Measurements from ENCODE around the gene TMEM254. TPM values are rescaled to one million over a fixed set of nuclear protein-coding genes. Genes with fewer than 3 reads are reported as not detected.
"Not testable (repeated sequence)": the region's sequence is repeated elsewhere in the genome, so short reads cannot be mapped to it uniquely, and the experiment has no call there.

TMEM254 gene
- total and polyA plus RNA-seq, 2 experiments from 2014 or later = 8.6 to 18.6 TPM

- Histone ChIP-seq H3K27ac (no peak overlapping the region), H3K36me3 (no peaks in the 10 kb centered on the region), H3K4me1 (ENCODE audit: low read depth) (no peaks in the 10 kb centered on the region), H3K4me3 (no peak overlapping the region), H3K27me3 (no peaks in the 10 kb centered on the region), H3K9me3 (ENCODE audit: low read depth) (no peaks in the 10 kb centered on the region)
- no peak for TF ChIP-seq CTCF (IDR thresholded peaks at IDR 0.05; ENCODE audit: low read depth, low read length)
- no peak for DNase-seq (ENCODE audit: low read depth in 1 of 2, low spot score in 1 of 2)
Measured at GRCh38 chr10:80057171-80057570, 21.3 kb upstream of the TMEM254 start.

- TF ChIP-seq CTCF (IDR thresholded peaks at IDR 0.05; ENCODE audit: low read depth, low read length) = no peak
- Histone ChIP-seq H3K27me3 (no peaks in the 10 kb centered on the region), H3K4me3 (no peak overlapping the region), H3K9me3 (ENCODE audit: low read depth) (no peaks in the 10 kb centered on the region), H3K27ac (no peak overlapping the region), H3K36me3 (no peaks in the 10 kb centered on the region), H3K4me1 (ENCODE audit: low read depth) (no peaks in the 10 kb centered on the region)
- DNase-seq (ENCODE audit: low read depth in 1 of 2, low spot score in 1 of 2) = peak in 1 of 2 donors; percentile 6
Measured at GRCh38 chr10:80064120-80064886, 14.2 kb upstream of the TMEM254 start.

GRCh38 chr10:80066809-80067208 is 11.7 kb upstream of the TMEM254 start:
- Histone ChIP-seq H3K4me3 (no peak overlapping the region), H3K27me3 (no peaks in the 10 kb centered on the region), H3K9me3 (ENCODE audit: low read depth) (no peaks in the 10 kb centered on the region), H3K4me1 (ENCODE audit: low read depth) (no peaks in the 10 kb centered on the region), H3K27ac (no peak overlapping the region), H3K36me3 (no peaks in the 10 kb centered on the region)
- no peak for DNase-seq (ENCODE audit: low read depth in 1 of 2, low spot score in 1 of 2)
- TF ChIP-seq CTCF (IDR thresholded peaks at IDR 0.05; ENCODE audit: low read depth, low read length) = no peak

- not testable (repeated sequence) for H3K4me3 ChIP-seq; H3K9me3 ChIP-seq (ENCODE audit: low read depth); H3K4me1 ChIP-seq (ENCODE audit: low read depth); DNase-seq (ENCODE audit: low read depth in 1 of 2, low spot score in 1 of 2); H3K27me3 ChIP-seq; H3K27ac ChIP-seq; H3K36me3 ChIP-seq
Measured at GRCh38 chr10:80067821-80068220, 10.6 kb upstream of the TMEM254 start.

GRCh38 chr10:80068270-80068669 is 10.2 kb upstream of the TMEM254 start:
- Histone ChIP-seq H3K9me3 (ENCODE audit: low read depth) (no peaks in the 10 kb centered on the region), H3K27me3 (no peaks in the 10 kb centered on the region), H3K4me1 (ENCODE audit: low read depth) (no peaks in the 10 kb centered on the region), H3K36me3 (no peaks in the 10 kb centered on the region), H3K27ac (no peak overlapping the region), H3K4me3 (no peak overlapping the region)
- DNase-seq (ENCODE audit: low read depth in 1 of 2, low spot score in 1 of 2) = no peak
- no peak for TF ChIP-seq CTCF (IDR thresholded peaks at IDR 0.05; ENCODE audit: low read depth, low read length)

GRCh38 chr10:80070057-80070456 is 8.4 kb upstream of the TMEM254 start:
- DNase-seq (ENCODE audit: low read depth in 1 of 2, low spot score in 1 of 2) = no peak
- no peaks in the 10 kb centered on the region for H3K9me3 ChIP-seq (ENCODE audit: low read depth)
- H3K4me1 ChIP-seq (ENCODE audit: low read depth) = no peaks in the 10 kb centered on the region
- no peak for TF ChIP-seq CTCF (IDR thresholded peaks at IDR 0.05; ENCODE audit: low read depth, low read length)
- no peak overlapping the region for H3K4me3 ChIP-seq
- H3K27me3 ChIP-seq = no peaks in the 10 kb centered on the region
- H3K27ac ChIP-seq = no peak overlapping the region
- no peaks in the 10 kb centered on the region for H3K36me3 ChIP-seq
